Measurements from ENCODE around the gene RBM11. TPM values are rescaled to one million over a fixed set of nuclear protein-coding genes. Genes with fewer than 3 reads are reported as not detected.

Gene RBM11
- total RNA-seq, 1 experiment from 2014 or later: 1.7 TPM

DNA sequence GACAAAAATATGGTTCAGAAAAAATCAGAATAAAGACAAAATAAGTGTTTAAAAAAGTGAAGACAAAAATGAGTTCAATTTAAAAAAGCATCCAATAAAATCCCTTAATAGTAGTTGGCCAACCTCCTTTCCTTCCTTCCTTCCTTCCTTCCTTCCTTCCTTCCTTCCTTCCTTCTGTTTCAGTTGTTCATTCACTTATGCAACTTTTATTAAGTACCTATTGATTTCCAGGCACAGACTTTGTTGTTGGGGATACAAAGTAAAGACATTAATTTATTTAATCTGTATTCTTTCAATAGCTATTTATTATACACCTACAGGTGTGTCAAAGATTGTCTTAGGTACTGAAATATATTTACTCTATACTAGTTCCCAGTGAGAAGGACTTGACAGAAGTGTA, 2.8 kb upstream of the RBM11 start:
- H2BK5ac ChIP-seq (ENCODE audit: insufficient read length, low read length): no peak overlapping the region
- no peak for DNase-seq
- H4K20me1 ChIP-seq (ENCODE audit: control insufficient read depth, insufficient read depth, insufficient read length): no peaks in the 10 kb centered on the region
- H3K23ac ChIP-seq (ENCODE audit: insufficient read length, low read depth, low read length): no peak overlapping the region
- H2AK5ac ChIP-seq (ENCODE audit: insufficient read length, low read length): no peak overlapping the region
- no peak overlapping the region for H3K27ac Mint-ChIP-seq
- no peak overlapping the region for H2BK120ac ChIP-seq (ENCODE audit: low read depth, low read length, poor library complexity, severe bottlenecking)
- no peak overlapping the region for H2AFZ ChIP-seq (ENCODE audit: low read length)
- no peak overlapping the region for H2BK20ac ChIP-seq (ENCODE audit: low read depth, low read length, poor library complexity, severe bottlenecking)
- H3K4me2 ChIP-seq (ENCODE audit: insufficient read depth, insufficient read length, low read length): no peak overlapping the region
- H3K14ac ChIP-seq (ENCODE audit: insufficient read depth, low read length): no peak overlapping the region
- TF ChIP-seq, protein P1, sequence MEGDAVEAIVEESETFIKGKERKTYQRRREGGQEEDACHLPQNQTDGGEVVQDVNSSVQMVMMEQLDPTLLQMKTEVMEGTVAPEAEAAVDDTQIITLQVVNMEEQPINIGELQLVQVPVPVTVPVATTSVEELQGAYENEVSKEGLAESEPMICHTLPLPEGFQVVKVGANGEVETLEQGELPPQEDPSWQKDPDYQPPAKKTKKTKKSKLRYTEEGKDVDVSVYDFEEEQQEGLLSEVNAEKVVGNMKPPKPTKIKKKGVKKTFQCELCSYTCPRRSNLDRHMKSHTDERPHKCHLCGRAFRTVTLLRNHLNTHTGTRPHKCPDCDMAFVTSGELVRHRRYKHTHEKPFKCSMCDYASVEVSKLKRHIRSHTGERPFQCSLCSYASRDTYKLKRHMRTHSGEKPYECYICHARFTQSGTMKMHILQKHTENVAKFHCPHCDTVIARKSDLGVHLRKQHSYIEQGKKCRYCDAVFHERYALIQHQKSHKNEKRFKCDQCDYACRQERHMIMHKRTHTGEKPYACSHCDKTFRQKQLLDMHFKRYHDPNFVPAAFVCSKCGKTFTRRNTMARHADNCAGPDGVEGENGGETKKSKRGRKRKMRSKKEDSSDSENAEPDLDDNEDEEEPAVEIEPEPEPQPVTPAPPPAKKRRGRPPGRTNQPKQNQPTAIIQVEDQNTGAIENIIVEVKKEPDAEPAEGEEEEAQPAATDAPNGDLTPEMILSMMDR (conservative IDR thresholded peaks at IDR 0.05): no peak
- peaks cover 0 to 2% (median 0%) of the 10 kb centered on the region in 3 experiments; a peak in 1 of 7 replicates for H3K36me3 Mint-ChIP-seq (ENCODE audit: insufficient read depth in 1 of 3, low read depth in 3 of 3)
- H3K18ac ChIP-seq (ENCODE audit: insufficient read length, low read depth, low read length): no peak overlapping the region
- H4K5ac ChIP-seq (ENCODE audit: insufficient read length, low read depth, low read length): no peak overlapping the region
- no peak overlapping the region for H3K9ac ChIP-seq (ENCODE audit: extremely low read depth, insufficient read length, low read length)
- no peak overlapping the region for H3K4ac ChIP-seq (ENCODE audit: low read depth, low read length)
- H3T11ph ChIP-seq (ENCODE audit: low read length): no peak overlapping the region
- no peak overlapping the region for H3K27ac ChIP-seq (ENCODE audit: insufficient read length, low read depth, low read length)
- H3K9me3 ChIP-seq (ENCODE audit: control insufficient read depth, low read depth, low read length): no peaks in the 10 kb centered on the region
- no peaks in the 10 kb centered on the region for H3K79me1 ChIP-seq (ENCODE audit: insufficient read depth, low read depth, low read length, poor library complexity, severe bottlenecking)
- H3K4me3 Mint-ChIP-seq: no peak overlapping the region
- H3K4me1 ChIP-seq (ENCODE audit: insufficient read depth, low read length): no peaks in the 10 kb centered on the region
- H3K9me3 Mint-ChIP-seq: peaks cover 37 to 44% of the 10 kb centered on the region in 2 experiments
- no peak overlapping the region for H2BK15ac ChIP-seq (ENCODE audit: low read depth, low read length)
- H3K27me3 ChIP-seq (ENCODE audit: insufficient read depth, low read length): no peaks in the 10 kb centered on the region
- H3K79me2 ChIP-seq (ENCODE audit: insufficient read depth, low read length): no peaks in the 10 kb centered on the region
- H3K4me1 Mint-ChIP-seq: peaks cover 0 to 8% of the 10 kb centered on the region in 2 experiments; a peak in 2 of 4 replicates
- no peak overlapping the region for H4K91ac ChIP-seq (ENCODE audit: insufficient read length, low read depth, low read length)
- no peak overlapping the region for H2BK12ac ChIP-seq (ENCODE audit: insufficient read length, low read depth, low read length)
- no peak overlapping the region for H4K8ac ChIP-seq (replicated peaks; ENCODE audit: insufficient read length, low read depth, low read length)
- H3K27me3 Mint-ChIP-seq (ENCODE audit: low read depth): no peaks in the 10 kb centered on the region; the same call in 1 of the 2 replicates
- H3K56ac ChIP-seq (ENCODE audit: insufficient read length, low read depth, low read length): no peak overlapping the region
- H3K23me2 ChIP-seq (ENCODE audit: insufficient read length, low read depth, low read length, poor library complexity, severe bottlenecking): no peaks in the 10 kb centered on the region
